HepG2 (cell line): ENCODE data around the gene WWC2. TPM values are rescaled to one million over a fixed set of nuclear protein-coding genes. Genes with fewer than 3 reads are reported as not detected.
A peak's percentile ranks its signal among the peaks of the same experiment; 100 is the strongest.
"Not testable (repeated sequence)": the region's sequence is repeated elsewhere in the genome, so short reads cannot be mapped to it uniquely, and the experiment has no call there.

Source experiments
- ATAC-seq: fragments of 200-7000 bp; cut with Tn5 transposase; 3 replicates; pipeline ENCODE4 v1.9.1; 2020; ENCODE audit warnings: mild to moderate bottlenecking, moderate library complexity
- BruUV-seq: library from RNA; stranded (reverse); fragments of 400-500 nt; replicated peaks from 2 replicates; lab custom pipeline; 2021; lab: Mats Ljungman, UMichigan
- CTCF ChIA-PET: fragments of 300-600 bp; formaldehyde crosslinking; extraction: SDS; loops from one replicate; lab custom pipeline; 2021; ENCODE audit warnings: low total read pairs, inconsistent platforms, low intra/inter-chr PET ratio; lab: Yijun Ruan, JAX
- POLR2A ChIA-PET: fragments of 350-600 bp; sonication (Branson Sonifier 250); formaldehyde crosslinking; loops from one replicate; lab custom pipeline; 2020; ENCODE audit warnings: antibody characterized with exemption, inconsistent platforms; lab: Yijun Ruan, JAX
- DNase-seq: peaks from one replicate; pipeline ENCODE4 v3.0.0-alpha.2; 2015; ENCODE audit warnings: low spot score
- FAIRE-seq: peaks from 3 replicates; lab custom pipeline; 2011; peaks lifted over from hg19 to GRCh38; lab: Jason Lieb, UNC
- H2AFZ ChIP-seq: one replicate; pipeline ENCODE4 v1.6.1; 2011; ENCODE audit warnings: low read length, inconsistent platforms
- H3K27ac ChIP-seq: fragments of 300-600 bp; 3 replicates; pipeline ENCODE4 v1.8.0; 2011; ENCODE audit warnings: mixed run types, mild to moderate bottlenecking, mixed read lengths, low read length, inconsistent platforms; ENCODE audit not compliant: insufficient read depth; ENCODE audit errors: extremely low read length
- H3K27me3 ChIP-seq, 2 experiments: fragments of 200-600 bp in 1 of 2; 2 replicates in 1 of 2; 3 replicates in 1 of 2; pipeline versions ENCODE4 v1.6.0 to v1.8.0; 2011; ENCODE audit warnings: low read length in 2 of 2, mild to moderate bottlenecking in 2 of 2, moderate library complexity in 2 of 2, inconsistent platforms in 1 of 2; ENCODE audit not compliant: insufficient read depth in 2 of 2, control insufficient read depth in 1 of 2
- H3K36me3 ChIP-seq, 2 experiments: fragments of 200-600 bp in 1 of 2; replicated peaks in 1 of 2; 2 replicates in 1 of 2; 3 replicates in 1 of 2; pipeline versions ENCODE4 v1.5.1 to v1.8.0; 2011; ENCODE audit warnings: low read length in 2 of 2, inconsistent platforms in 1 of 2; ENCODE audit not compliant: insufficient read depth in 2 of 2, control insufficient read depth in 1 of 2
- H3K4me1 ChIP-seq: 2 replicates; pipeline ENCODE4 v1.5.1; 2012; ENCODE audit warnings: low read length, inconsistent platforms; ENCODE audit not compliant: insufficient read depth
- H3K4me2 ChIP-seq: 2 replicates; pipeline ENCODE4 v1.6.0; 2011; ENCODE audit warnings: low read depth, low read length, inconsistent platforms
- H3K4me3 ChIP-seq, 3 experiments: fragments of 200-600 bp in 1 of 3; sonication (generic), shearing (Covaris generic) in 1 of 3; replicated peaks in 1 of 3; 2 replicates each; pipeline ENCODE4 v1.5.1; 2011 to 2016; ENCODE audit warnings: low read length in 3 of 3, inconsistent platforms in 2 of 3, low read depth in 2 of 3, mild to moderate bottlenecking in 2 of 3, control low read depth in 1 of 3, mixed read lengths in 1 of 3; ENCODE audit not compliant: insufficient read depth in 1 of 3
- H3K79me2 ChIP-seq: one replicate; pipeline ENCODE4 v1.6.1; 2011; ENCODE audit warnings: low read length, inconsistent platforms; ENCODE audit not compliant: insufficient read depth
- H3K9ac ChIP-seq: 2 replicates; pipeline ENCODE4 v1.6.0; 2011; ENCODE audit warnings: mild to moderate bottlenecking, low read depth, low read length, inconsistent platforms; ENCODE audit not compliant: insufficient read depth
- H3K9me3 ChIP-seq: 2 replicates; pipeline ENCODE4 v1.5.1; 2012; ENCODE audit warnings: mild to moderate bottlenecking, low read length
- H4K20me1 ChIP-seq: 2 replicates; pipeline ENCODE4 v1.6.0; 2011; ENCODE audit warnings: inconsistent platforms, mild to moderate bottlenecking, low read length, moderate library complexity; ENCODE audit not compliant: insufficient read depth
- MTF2 ChIP-seq: sonication (generic); formaldehyde crosslinking; IDR thresholded peaks from 2 replicates; pipeline ENCODE4 v1.5.0; 2020; ENCODE audit warnings: missing genetic modification reagents, borderline replicate concordance
- ZMYM3 ChIP-seq: sonication (generic); formaldehyde crosslinking; IDR thresholded peaks from 2 replicates; pipeline ENCODE4 v1.5.1; 2020; ENCODE audit warnings: mild to moderate bottlenecking, missing genetic modification reagents
- ZNF121 ChIP-seq: sonication (generic); formaldehyde crosslinking; IDR thresholded peaks from 2 replicates; pipeline ENCODE4 v1.5.0; 2020; ENCODE audit warnings: mild to moderate bottlenecking, missing genetic modification reagents
- ZNF770 ChIP-seq: sonication (generic); formaldehyde crosslinking; IDR thresholded peaks from 2 replicates; pipeline ENCODE4 v1.5.0; 2020; ENCODE audit warnings: mild to moderate bottlenecking, missing genetic modification reagents
- WGBS: methylation state at CpG from one replicate; pipeline ENCODE4 v1.1.6; 2017; ENCODE audit warnings: low lambda C conversion rate; 5-methylcytosine and 5-hydroxymethylcytosine counted together
- in situ Hi-C: cut with HindIII; loops from 2 replicates; pipeline ENCODE4 v1.10.0; 2017; ENCODE audit warnings: low pct_unique_long_range_greater_than_20kb; ENCODE audit not compliant: extremely low pct_ligation_motif_present
- intact Hi-C: fragments of 100-400 bp; cut with micrococcal nuclease; formaldehyde crosslinking; loops from one replicate; pipeline ENCODE4 v1.10.0; 2022; ENCODE audit not compliant: unreplicated experiment
- polyA plus RNA-seq, 8 experiments: library from polyadenylated mRNA; depleted of rRNA in 3 of 8; stranded (reverse) in 7 of 8; unstranded in 1 of 8; fragments of >200 nt; fragmentation: Illumina TruSeq in 4 of 8; extraction: Trizol in 4 of 8; gene quantifications; 2 replicates each; pipeline versions ENCODE4 v1.2.1 to v1.2.3, GENCODE V29; 2011 to 2016; ENCODE audit warnings: low read depth in 4 of 8, missing spikeins in 1 of 8, mixed read lengths in 1 of 8; ENCODE audit not compliant: insufficient read depth in 1 of 8
- total RNA-seq, 5 experiments: library from RNA; depleted of rRNA; stranded (reverse); fragments of >200 nt; fragmentation: Illumina TruSeq; extraction: Trizol; gene quantifications; 2 replicates each; pipeline ENCODE4 v1.2.3, GENCODE V29; 2016; ENCODE audit warnings: low read depth in 1 of 5

Gene WWC2
- total and polyA plus RNA-seq, 2 of the 13 experiments (the other 11 are each of a cell fraction or from before 2014, with no cell fraction given) = 40.0 to 50.1 TPM

- TF ChIP-seq MTF2 (CRISPR knock-in tag) = no peak
- TF ChIP-seq, all 625 proteins: peak for 8
Measured at GRCh38 chr4:183149616-183150539, 50.8 kb downstream of the WWC2 start (continued).

- H3K27me3 ChIP-seq, H3K9ac ChIP-seq, BruUV-seq, ATAC-seq, H3K9me3 ChIP-seq, CTCF ChIA-PET, DNase-seq, H3K36me3 ChIP-seq, H3K4me2 ChIP-seq, FAIRE-seq, H3K27ac ChIP-seq, H2AFZ ChIP-seq, H3K4me3 ChIP-seq, POLR2A ChIA-PET, in situ Hi-C loops: not testable (repeated sequence)
- 98% methylated on average over 5 of the region's 5 CpGs for WGBS
- Histone ChIP-seq H3K4me1 (peaks cover 78% of the 10 kb centered on the region), H3K79me2 (peaks cover 80% of the 10 kb centered on the region), H4K20me1 (peaks cover 49% of the 10 kb centered on the region)
- peak; percentile 56; the same call in 1 of the 2 replicates for TF ChIP-seq ZMYM3 (CRISPR knock-in tag)
- intact Hi-C loops = loop anchor here (5.0 kb wide), 2 partner anchors 38 to 112 kb away; no protein-coding TSS in a partner anchor
Measured at GRCh38 chr4:183150664-183151063, 51.6 kb downstream of the WWC2 start.

GRCh38 chr4:183152232-183152631 is 53.2 kb downstream of the WWC2 start:
- in situ Hi-C loops, H3K4me2 ChIP-seq, ATAC-seq, H3K27me3 ChIP-seq, CTCF ChIA-PET, H2AFZ ChIP-seq, H3K27ac ChIP-seq, FAIRE-seq, H3K36me3 ChIP-seq, H3K4me3 ChIP-seq, H3K9me3 ChIP-seq, BruUV-seq, DNase-seq, H3K9ac ChIP-seq: not testable (repeated sequence)
- POLR2A ChIA-PET = interaction anchor here (1.8 kb wide), 1 partner anchor 72 kb away, joined by 3 read pairs; no protein-coding TSS in a partner anchor
- Histone ChIP-seq H3K4me1 (peaks cover 78% of the 10 kb centered on the region), H4K20me1 (peaks cover 48% of the 10 kb centered on the region), H3K79me2 (peaks cover 80% of the 10 kb centered on the region)
- whole genome bisulfite sequencing = over 99% methylated on average over 4 of the region's 4 CpGs
- intact Hi-C loops = loop anchor here (5.0 kb wide), 2 partner anchors 40 to 110 kb away; no protein-coding TSS in a partner anchor
- TF ChIP-seq ZNF121 (CRISPR knock-in tag) = peak; percentile 66
- peak; percentile 30; the same call in 1 of the 2 replicates for TF ChIP-seq ZNF770 (CRISPR knock-in tag)
